HL-60 (cell line): ENCODE data around the gene FUBP1.

Source experiments
- DNase-seq, 2 experiments: peaks; one replicate each; pipeline ENCODE4 v3.0.0-alpha.2; 2010 to 2020; ENCODE audit warnings: low read depth in 1 of 2, low spot score in 1 of 2
- H3K27ac ChIP-seq: fragments of 250-450 bp; sonication (Bioruptor Pico); replicated peaks from 2 replicates; pipeline ENCODE4 v1.5.1; 2020; ENCODE audit warnings: mild to moderate bottlenecking, moderate library complexity
- H3K27me3 ChIP-seq: fragments of 250-450 bp; sonication (Bioruptor Pico); 2 replicates; pipeline ENCODE4 v1.5.1; 2021; ENCODE audit warnings: mild to moderate bottlenecking, moderate library complexity; ENCODE audit not compliant: insufficient read depth, poor library complexity, severe bottlenecking
- H3K4me3 ChIP-seq: replicated peaks from 2 replicates; pipeline ENCODE4 v1.5.1; 2011; ENCODE audit warnings: mild to moderate bottlenecking, control low read depth, low read length; ENCODE audit not compliant: insufficient read depth
- CTCF ChIP-seq: IDR thresholded peaks from one replicate; pipeline ENCODE4 v1.5.1; 2011; ENCODE audit warnings: low read length, control low read depth, inconsistent platforms; ENCODE audit not compliant: insufficient read depth
- GABPA ChIP-seq: IDR thresholded peaks from 2 replicates; pipeline ENCODE4 v1.6.1; 2012; ENCODE audit warnings: low read depth
- POLR2AphosphoS5 ChIP-seq: IDR thresholded peaks from 2 replicates; pipeline ENCODE4 v1.6.1; 2012; ENCODE audit warnings: low read depth
- REST ChIP-seq: IDR thresholded peaks from 2 replicates; pipeline ENCODE4 v1.6.1; 2012; ENCODE audit warnings: low read depth; ENCODE audit not compliant: insufficient replicate concordance
- SPI1 ChIP-seq: IDR thresholded peaks from 2 replicates; pipeline ENCODE4 v1.6.1; 2012; ENCODE audit warnings: low read depth, mild to moderate bottlenecking, borderline replicate concordance

The FUBP1 gene

GRCh38 chr1:77975907-77976306 is 3.0 kb downstream of the FUBP1 start:
- Histone ChIP-seq H3K27ac (0 out of 2 replicates have a peak overlapping the region, but pooled peaks have one; percentile 99), H3K4me3 (peak overlapping the region; percentile 63)
- DNase-seq = no peak

GRCh38 chr1:77975386-77975785 is 3.5 kb downstream of the FUBP1 start:
- Histone ChIP-seq H3K27ac (no peak overlapping the region), H3K27me3 (no peaks in the 10 kb centered on the region), H3K4me3 (peak overlapping the region; percentile 63; the same call in 1 of the 2 replicates)
- DNase-seq = no peak
- TF ChIP-seq REST (no peak), CTCF (no peak), POLR2AphosphoS5 (no peak), SPI1 (no peak), GABPA (no peak)

More at GRCh38 chr1:77975907-77976306, 3.0 kb downstream of the FUBP1 start:
- no peaks in the 10 kb centered on the region for H3K27me3 ChIP-seq
- TF ChIP-seq REST (no peak), CTCF (no peak), GABPA (no peak), POLR2AphosphoS5 (no peak), SPI1 (no peak)

- TF ChIP-seq SPI1 (no peak), POLR2AphosphoS5 (no peak), GABPA (no peak), REST (no peak), CTCF (no peak)
- Histone ChIP-seq H3K27ac (no peak overlapping the region), H3K27me3 (no peaks in the 10 kb centered on the region), H3K4me3 (no peak overlapping the region)
- DNase-seq = no peak
Observed at GRCh38 chr1:77972080-77972479, 6.8 kb downstream of the FUBP1 start.
